Astrocyte of the cerebellum (primary cell): ENCODE data around the gene FATE1.

Experiments used
- DNase-seq: peaks from one replicate; pipeline ENCODE4 v3.0.0-alpha.2; 2011; ENCODE audit warnings: low read depth
- H3K4me3 ChIP-seq: 2 replicates; pipeline ENCODE4 v1.5.1; 2011; ENCODE audit warnings: mild to moderate bottlenecking, low read depth, low read length, moderate library complexity
- CTCF ChIP-seq: IDR thresholded peaks from 2 replicates; pipeline ENCODE4 v1.5.1; 2012; ENCODE audit warnings: low read length, low read depth, moderate library complexity, mild to moderate bottlenecking; ENCODE audit errors: missing control alignments
- in situ Hi-C: cut with HindIII; loops from 2 replicates; pipeline ENCODE4 v1.10.0; 2017; ENCODE audit warnings: low sequenced_read_pairs

The FATE1 gene

GRCh38 chrX:151743651-151744470 is 28.0 kb downstream of the FATE1 start:
- no peak overlapping the region for H3K4me3 ChIP-seq
- in situ Hi-C loops, result loop anchor here (25.0 kb wide), 1 partner anchor 893 kb away; the partner anchor contains the start of gene GABRQ
- TF ChIP-seq CTCF, result no peak
- no peak for DNase-seq

DNA sequence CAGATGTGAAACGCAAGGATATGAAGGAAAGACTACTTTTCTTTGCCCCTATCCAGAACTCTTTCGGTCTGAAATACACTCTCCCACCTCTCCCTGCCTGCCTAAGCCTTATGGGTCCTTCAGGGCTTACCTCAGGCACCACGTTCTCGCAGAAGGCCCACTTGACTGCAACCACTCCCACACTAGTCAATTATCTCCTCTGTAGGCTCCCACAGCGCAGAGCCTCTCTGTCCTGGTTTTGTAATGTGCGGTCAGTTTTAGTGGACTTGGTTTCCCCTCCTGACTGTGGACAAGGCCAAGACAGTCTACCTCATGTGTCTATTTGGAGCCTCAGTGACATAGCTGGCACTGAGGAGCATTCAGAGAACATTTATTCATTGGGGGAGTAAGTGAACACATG is 29.8 kb downstream of the FATE1 start:
- TF ChIP-seq CTCF, result no peak
- H3K4me3 ChIP-seq, result no peak overlapping the region
- no peak for DNase-seq
- in situ Hi-C loops, result loop anchor here (25.0 kb wide), 1 partner anchor 892 kb away; the partner anchor contains the start of gene GABRQ

DNA sequence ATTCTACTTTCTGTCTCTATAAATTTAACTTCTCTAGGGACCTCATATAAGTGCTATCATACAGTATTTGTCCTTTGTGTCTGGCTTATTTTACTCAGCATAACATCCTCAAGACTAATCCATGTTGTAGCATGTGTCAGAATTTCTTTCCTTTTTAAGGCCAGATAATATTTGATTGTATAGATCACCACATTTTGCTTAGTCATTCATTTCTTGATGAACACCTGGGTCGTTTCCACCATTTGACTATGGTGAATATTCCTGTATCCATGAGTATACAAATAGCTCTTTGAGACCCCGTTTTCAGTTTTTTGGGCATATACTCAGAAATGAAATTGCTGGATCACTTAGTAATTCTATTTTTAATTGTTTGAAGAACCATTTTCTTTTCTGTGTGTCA is 30.7 kb downstream of the FATE1 start:
- no peak for TF ChIP-seq CTCF
- no peak for DNase-seq
- in situ Hi-C loops, result loop anchor here (25.0 kb wide), 1 partner anchor 891 kb away; the partner anchor contains the start of gene GABRQ

DNA sequence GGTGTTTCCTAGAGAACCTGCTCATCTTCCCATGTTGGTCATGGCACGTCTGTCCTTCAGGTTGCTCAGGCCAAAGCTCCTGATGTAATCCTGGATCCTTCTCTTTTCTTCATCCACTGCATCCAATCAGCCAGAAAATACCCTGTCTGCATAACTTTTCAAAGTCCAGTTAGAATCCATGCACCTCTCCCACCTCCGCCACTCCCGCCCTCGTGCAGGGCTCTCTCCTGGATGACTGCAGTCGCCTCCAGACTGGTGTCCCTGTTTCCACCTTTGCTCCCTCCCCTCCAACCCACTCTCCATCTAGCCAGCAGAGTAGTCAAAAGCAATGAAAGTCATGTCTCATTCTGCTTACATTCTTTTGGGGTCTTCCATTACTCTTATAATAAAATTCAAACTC is 34.7 kb downstream of the FATE1 start:
- H3K4me3 ChIP-seq, result no peak overlapping the region
- TF ChIP-seq CTCF, result no peak
- DNase-seq, result no peak
- in situ Hi-C loops, result loop anchor here (25.0 kb wide), 1 partner anchor 1087 kb away; the partner anchor contains the start of genes CETN2 and NSDHL

More for the DNA sequence above, 30.7 kb downstream of the FATE1 start:
- H3K4me3 ChIP-seq, result no peak overlapping the region

DNA sequence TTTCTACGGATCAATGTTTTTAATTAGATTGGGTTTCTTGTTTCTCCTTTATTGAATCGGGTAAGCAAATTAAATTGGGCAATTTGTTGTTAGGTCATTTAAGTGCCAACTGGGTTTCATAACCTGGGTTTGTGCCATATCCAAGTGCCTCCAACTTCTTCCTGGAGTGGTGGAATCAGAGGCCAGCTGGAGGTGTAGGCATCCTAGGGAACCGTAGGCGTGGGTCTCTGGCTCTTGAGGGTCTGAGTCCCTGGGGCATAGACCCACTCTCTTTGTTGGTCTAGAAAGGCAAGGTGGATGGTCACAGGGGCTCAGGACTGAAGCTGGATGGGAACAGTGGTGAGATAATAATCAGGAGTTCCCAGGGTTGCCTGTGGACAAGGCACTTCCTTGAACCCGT is 37.0 kb downstream of the FATE1 start:
- DNase-seq, result no peak
- in situ Hi-C loops, result loop anchor here (25.0 kb wide), 1 partner anchor 1084 kb away; the partner anchor contains the start of genes CETN2 and NSDHL
- no peak for TF ChIP-seq CTCF
- H3K4me3 ChIP-seq, result no peak overlapping the region

DNA sequence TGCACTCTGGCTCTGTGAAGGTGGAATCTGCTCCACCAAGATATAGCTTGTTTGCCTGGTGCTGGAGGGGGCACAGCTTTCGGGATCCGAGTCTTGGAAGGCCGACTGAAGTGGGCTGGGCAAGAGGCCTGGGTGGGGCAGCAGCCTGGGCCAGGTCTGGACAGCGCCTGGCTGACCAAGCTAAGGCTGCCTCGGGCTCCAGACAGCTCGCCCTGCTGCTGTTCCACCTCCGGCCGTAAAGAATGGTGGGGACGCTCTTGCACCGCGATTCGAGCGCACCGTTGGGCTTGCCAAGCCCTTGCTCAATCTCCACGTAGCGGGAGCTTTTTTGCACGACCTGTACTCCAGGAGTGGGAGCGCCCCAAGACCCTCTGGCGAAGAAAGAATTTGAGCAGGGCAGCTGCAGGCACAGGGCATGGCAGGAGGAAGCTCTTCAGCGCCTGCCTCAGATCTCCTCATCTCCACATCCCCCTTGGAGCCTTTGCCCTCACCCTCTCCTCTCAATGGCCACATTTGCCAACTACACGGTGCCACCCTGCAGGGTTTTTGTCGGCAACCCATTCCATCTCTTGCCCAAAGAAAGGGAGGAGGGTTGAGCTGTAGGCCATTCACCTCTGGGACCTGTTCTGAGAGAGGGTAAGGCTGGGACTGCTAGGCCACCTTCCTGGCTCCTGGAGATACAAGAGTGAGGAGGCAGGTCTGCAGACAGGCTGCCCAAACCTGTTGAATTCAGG is 37.6 kb downstream of the FATE1 start:
- TF ChIP-seq CTCF, result peak; percentile 85
- no peak overlapping the region for H3K4me3 ChIP-seq
- in situ Hi-C loops, result loop anchor here (25.0 kb wide), 1 partner anchor 1084 kb away; the partner anchor contains the start of genes CETN2 and NSDHL
- peak; percentile 38 for DNase-seq
